GM19467 (cell line): ENCODE results near the gene TASP1.
A peak's percentile ranks its signal among the peaks of the same experiment; 100 is the strongest.
"Not testable (repeated sequence)": the region's sequence is repeated elsewhere in the genome, so short reads cannot be mapped to it uniquely, and the experiment has no call there.

Source experiments
- ATAC-seq: cut with Tn5 transposase; IDR thresholded peaks from one replicate; pipeline ENCODE4 v1.9.1; 2021; ENCODE audit warnings: mild to moderate bottlenecking, moderate library complexity; ENCODE audit not compliant: unreplicated experiment

The TASP1 gene

GRCh38 chr20:13507646-13508045 is 131.1 kb downstream of the TASP1 start:
- no peak for ATAC-seq

- no peak for ATAC-seq
Observed at GRCh38 chr20:13501500-13501899, 137.2 kb downstream of the TASP1 start.

- ATAC-seq, result no peak
Observed at GRCh38 chr20:13494019-13494418, 144.7 kb downstream of the TASP1 start.

- ATAC-seq, result no peak
Observed at GRCh38 chr20:13493143-13493542, 145.6 kb downstream of the TASP1 start.

- no peak for ATAC-seq
Observed at GRCh38 chr20:13492001-13492481, 146.7 kb downstream of the TASP1 start.

- no peak for ATAC-seq
Observed at GRCh38 chr20:13487202-13487601, 151.5 kb downstream of the TASP1 start.

- no peak for ATAC-seq
Observed at GRCh38 chr20:13486694-13487093, 152.0 kb downstream of the TASP1 start.

GRCh38 chr20:13485576-13485975 is 153.2 kb downstream of the TASP1 start:
- ATAC-seq, result no peak

GRCh38 chr20:13485019-13485418 is 153.7 kb downstream of the TASP1 start:
- not testable (repeated sequence) for ATAC-seq

GRCh38 chr20:13483472-13483871 is 155.3 kb downstream of the TASP1 start:
- not testable (repeated sequence) for ATAC-seq

GRCh38 chr20:13478366-13478765 is 160.4 kb downstream of the TASP1 start:
- no peak for ATAC-seq

GRCh38 chr20:13474467-13474866 is 164.3 kb downstream of the TASP1 start:
- ATAC-seq, result no peak

GRCh38 chr20:13469262-13469661 is 169.5 kb downstream of the TASP1 start:
- ATAC-seq, result no peak

- ATAC-seq, result no peak
Observed at GRCh38 chr20:13468166-13468565, 170.6 kb downstream of the TASP1 start.

- no peak for ATAC-seq
Observed at GRCh38 chr20:13464702-13465101, 174.0 kb downstream of the TASP1 start.

GRCh38 chr20:13461849-13462458 is 176.8 kb downstream of the TASP1 start:
- no peak for ATAC-seq

GRCh38 chr20:13458860-13459451 is 179.8 kb downstream of the TASP1 start:
- peak; percentile 94 for ATAC-seq

- ATAC-seq, result no peak
Observed at GRCh38 chr20:13457487-13457886, 181.2 kb downstream of the TASP1 start.

GRCh38 chr20:13455713-13456112 is 183.0 kb downstream of the TASP1 start:
- no peak for ATAC-seq

GRCh38 chr20:13453367-13453766 is 185.4 kb downstream of the TASP1 start:
- no peak for ATAC-seq

GRCh38 chr20:13452470-13453124 is 186.1 kb downstream of the TASP1 start:
- no peak for ATAC-seq

GRCh38 chr20:13449868-13450434 is 188.8 kb downstream of the TASP1 start:
- ATAC-seq, result no peak
